Measurements from ENCODE around the gene CLN6. TPM values are rescaled to one million over a fixed set of nuclear protein-coding genes. Genes with fewer than 3 reads are reported as not detected.

Gene CLN6
- total RNA-seq, 6 experiments from 2014 or later, result 10.7 to 24.3 (median 15.2) TPM

DNA sequence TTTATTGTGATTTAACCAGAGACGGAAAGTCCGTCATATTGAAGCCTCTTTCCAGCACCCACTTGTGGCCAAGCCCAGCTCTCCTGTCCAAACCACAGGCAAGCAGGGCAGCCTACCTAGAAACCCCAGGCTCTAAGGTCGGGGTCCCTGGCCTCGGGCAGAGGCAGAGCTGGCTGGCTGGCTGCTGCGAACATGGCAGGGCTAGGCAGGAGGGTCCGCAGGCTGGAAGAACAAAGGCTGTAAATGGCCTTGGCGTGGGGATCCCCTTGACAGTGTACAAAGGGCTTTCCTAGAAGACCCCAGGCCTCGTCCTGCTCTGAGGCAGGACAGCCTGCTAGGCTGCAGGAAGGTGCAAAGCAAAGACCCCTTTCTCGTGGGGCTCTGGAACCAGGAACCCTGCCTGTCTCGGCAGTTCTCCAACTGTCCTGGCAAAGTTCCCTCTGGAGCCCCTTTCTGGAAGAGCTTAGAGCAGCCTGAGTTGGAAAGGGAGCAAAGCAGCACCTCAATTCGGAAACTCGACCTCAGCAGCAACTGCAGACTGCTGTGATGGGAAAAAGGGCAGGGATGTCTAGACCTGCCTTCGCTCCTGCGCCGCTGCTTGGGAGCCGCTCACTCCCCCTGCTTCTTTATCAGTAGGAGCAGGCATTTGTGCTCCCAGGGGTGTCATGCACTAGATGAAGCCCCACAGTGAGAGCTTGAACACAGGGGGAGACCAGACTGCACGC is 32.9 kb downstream of the CLN6 start:
- ATAC-seq (no peak), DNase-seq (peak in 1 of 3 donors; percentile 40)
- Histone ChIP-seq H3K27ac (no peak overlapping the region), H3K4me1 (peaks cover 0 to 4% (median 0%) of the 10 kb centered on the region in 4 donors), H3K36me3 (peaks cover 0 to 9% (median under 1%) of the 10 kb centered on the region in 4 donors), H3K27me3 (no peaks in the 10 kb centered on the region), H3K4me3 (no peak overlapping the region), H3K9me3 (no peaks in the 10 kb centered on the region)
- no peak for TF ChIP-seq CTCF (IDR thresholded peaks at IDR 0.05)
- TF ChIP-seq POLR2A (IDR thresholded peaks at IDR 0.05), result no peak
- 92% methylated on average over 2 of the region's 17 CpGs for WGBS (ENCODE audit: insufficient coverage, low coverage, low lambda C conversion rate, missing lambda C conversion rate)
- intact Hi-C loops (cut with DNase I), result no loop called here

DNA sequence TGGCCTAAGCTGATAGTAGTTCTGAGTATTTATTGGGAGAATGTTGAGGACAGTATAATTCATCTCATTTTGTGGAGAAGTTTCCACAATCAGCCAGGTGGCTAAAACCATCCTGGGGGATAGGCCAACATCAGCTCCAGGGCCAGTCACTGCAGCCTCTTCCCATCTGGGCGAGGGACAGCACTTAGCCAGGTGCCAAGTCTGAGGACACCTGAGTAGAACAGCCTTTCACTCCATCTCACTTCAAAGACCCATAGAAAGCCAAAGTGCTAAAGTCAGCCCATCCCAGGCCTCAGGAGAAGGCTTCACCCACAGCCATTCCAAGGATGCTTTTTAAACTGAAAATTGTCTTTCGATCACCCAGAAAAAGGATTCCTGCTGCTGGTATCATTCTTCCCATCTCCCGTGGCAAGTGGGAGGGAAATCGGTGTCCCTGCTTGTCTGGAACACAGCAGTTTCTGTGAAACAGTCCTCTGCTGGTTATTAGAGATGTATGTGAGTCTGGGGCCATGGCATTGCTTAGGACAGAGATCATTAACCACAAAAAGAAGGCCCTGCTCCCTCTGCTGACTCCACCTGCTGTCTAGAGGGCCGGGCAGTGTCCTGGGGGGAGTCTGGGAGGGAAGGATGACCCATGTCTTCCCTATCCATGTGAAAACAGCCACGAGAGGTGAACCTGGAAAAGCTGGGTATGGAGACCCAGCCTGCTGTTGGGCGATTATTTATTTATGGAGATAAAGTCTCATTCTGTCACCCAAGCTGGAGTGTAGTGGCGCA is 34.0 kb downstream of the CLN6 start:
- Histone ChIP-seq H3K27ac (no peak overlapping the region), H3K4me1 (peaks cover 0 to 4% (median 0%) of the 10 kb centered on the region in 4 donors), H3K9me3 (no peaks in the 10 kb centered on the region), H3K4me3 (no peak overlapping the region), H3K27me3 (no peaks in the 10 kb centered on the region), H3K36me3 (peaks cover 0 to 9% (median 2%) of the 10 kb centered on the region in 4 donors)
- intact Hi-C loops (cut with DNase I), result no loop called here
- TF ChIP-seq POLR2A (IDR thresholded peaks at IDR 0.05) (no peak), CTCF (IDR thresholded peaks at IDR 0.05) (no peak)
- DNase-seq (peak in 1 of 3 donors; percentile 25), ATAC-seq (peak in 1 of 4 donors; percentile 3)
- WGBS (ENCODE audit: insufficient coverage, low coverage, low lambda C conversion rate, missing lambda C conversion rate), result 81% methylated on average over 5 of the region's 8 CpGs

DNA sequence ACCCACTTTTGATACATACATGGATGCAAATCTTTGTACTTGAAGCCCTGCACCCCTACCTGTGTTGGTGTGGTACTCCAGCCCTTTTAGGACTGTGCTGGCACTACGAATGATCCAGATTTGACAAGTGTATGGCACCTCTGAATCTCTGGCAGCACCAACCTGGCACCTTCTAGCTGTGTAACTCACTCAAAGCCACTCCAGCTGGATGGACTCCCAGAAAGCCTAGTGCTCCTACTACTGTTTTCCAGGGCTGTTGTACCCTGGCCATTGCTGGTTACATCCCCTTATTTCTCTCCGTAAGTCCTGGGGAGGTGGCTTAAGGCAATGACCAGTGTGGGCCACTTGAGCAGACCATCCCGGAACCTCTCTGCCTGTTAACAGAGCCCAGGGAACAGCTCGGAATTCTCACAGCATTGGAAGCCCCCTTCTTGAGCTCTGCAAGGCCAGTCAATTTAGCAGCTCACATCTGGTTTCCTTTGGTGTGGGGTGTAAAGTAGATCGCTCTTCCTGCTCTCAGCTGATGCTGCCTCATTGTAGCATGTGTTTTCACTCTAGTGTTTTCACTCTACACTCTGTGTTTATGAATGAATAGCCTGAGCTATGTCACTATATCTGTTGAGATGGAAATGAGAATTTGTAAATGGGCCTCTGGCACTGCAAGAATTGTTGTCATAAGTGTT is 36.6 kb downstream of the CLN6 start:
- intact Hi-C loops (cut with DNase I), result no loop called here
- TF ChIP-seq CTCF (IDR thresholded peaks at IDR 0.05), result no peak
- TF ChIP-seq POLR2A (IDR thresholded peaks at IDR 0.05), result no peak
- ATAC-seq (peak in 1 of 4 donors; percentile 58), DNase-seq (peak in 1 of 3 donors; percentile 80)
- H3K4me1 ChIP-seq, result peaks cover 0 to 13% (median 4%) of the 10 kb centered on the region in 4 donors
- 100% methylated on average over 1 of the region's 5 CpGs for WGBS (ENCODE audit: insufficient coverage, low coverage, low lambda C conversion rate, missing lambda C conversion rate)
- peaks cover 0 to 10% (median 4%) of the 10 kb centered on the region in 4 donors for H3K36me3 ChIP-seq
- H3K4me3 ChIP-seq, result no peak overlapping the region
- no peaks in the 10 kb centered on the region for H3K9me3 ChIP-seq
- H3K27me3 ChIP-seq, result no peaks in the 10 kb centered on the region
- no peak overlapping the region for H3K27ac ChIP-seq

DNA sequence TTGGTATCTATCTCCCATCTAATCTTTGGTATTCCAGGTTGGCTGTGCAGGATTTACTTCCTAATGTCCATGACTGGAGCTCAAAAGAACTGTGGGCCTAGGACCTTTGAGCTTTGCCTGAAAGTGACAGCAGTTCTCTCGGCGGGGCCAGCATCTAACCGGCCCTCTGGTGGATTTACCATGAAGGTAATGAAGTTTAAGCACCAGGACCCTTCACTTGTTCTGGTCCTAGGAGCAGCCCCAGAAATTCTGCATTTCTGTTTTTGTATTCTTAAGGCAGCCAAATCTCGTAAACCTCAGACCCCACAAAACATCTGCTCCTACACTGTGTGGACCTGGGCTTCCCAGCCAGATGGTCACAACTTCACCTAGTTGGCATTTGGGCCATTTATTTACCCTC is 37.4 kb downstream of the CLN6 start:
- no peak overlapping the region for H3K4me3 ChIP-seq
- no peak overlapping the region for H3K27ac ChIP-seq
- TF ChIP-seq CTCF (IDR thresholded peaks at IDR 0.05) (no peak), POLR2A (IDR thresholded peaks at IDR 0.05) (no peak)
- ATAC-seq (no peak), DNase-seq (no peak)
- H3K36me3 ChIP-seq, result peaks cover 0 to 10% (median 3%) of the 10 kb centered on the region in 4 donors
- 88% methylated on average over 4 of the region's 4 CpGs for WGBS (ENCODE audit: insufficient coverage, low coverage, low lambda C conversion rate, missing lambda C conversion rate)
- no peaks in the 10 kb centered on the region for H3K9me3 ChIP-seq
- peaks cover 0 to 18% (median 5%) of the 10 kb centered on the region in 4 donors for H3K4me1 ChIP-seq
- intact Hi-C loops (cut with DNase I), result no loop called here
- H3K27me3 ChIP-seq, result no peaks in the 10 kb centered on the region

Measured in right lobe of liver (tissue), 6 donors.